Myocyte (in vitro differentiated cells): Measurements from ENCODE around the gene SCNN1A. TPM values are rescaled to one million over a fixed set of nuclear protein-coding genes. Genes with fewer than 3 reads are reported as not detected.

ENCODE experiments used
- DNase-seq: peaks from one replicate; pipeline ENCODE4 v3.0.0-alpha.2; 2012; ENCODE audit warnings: low read depth
- total RNA-seq: library from RNA; depleted of rRNA; stranded (reverse); fragments of >200 nt; gene quantifications from 2 replicates; pipeline ENCODE4 v1.2.3, GENCODE V29; 2014

SCNN1A gene
- total RNA-seq, 1 donor from 2014 or later: 0.13 TPM

GRCh38 chr12:6369916-6370575 is 5.3 kb downstream of the SCNN1A start:
- peak; percentile 49 for DNase-seq

GRCh38 chr12:6368906-6369525 is 6.3 kb downstream of the SCNN1A start:
- DNase-seq: no peak

GRCh38 chr12:6367969-6368892 is 7.1 kb downstream of the SCNN1A start:
- DNase-seq: peak; percentile 38

DNA sequence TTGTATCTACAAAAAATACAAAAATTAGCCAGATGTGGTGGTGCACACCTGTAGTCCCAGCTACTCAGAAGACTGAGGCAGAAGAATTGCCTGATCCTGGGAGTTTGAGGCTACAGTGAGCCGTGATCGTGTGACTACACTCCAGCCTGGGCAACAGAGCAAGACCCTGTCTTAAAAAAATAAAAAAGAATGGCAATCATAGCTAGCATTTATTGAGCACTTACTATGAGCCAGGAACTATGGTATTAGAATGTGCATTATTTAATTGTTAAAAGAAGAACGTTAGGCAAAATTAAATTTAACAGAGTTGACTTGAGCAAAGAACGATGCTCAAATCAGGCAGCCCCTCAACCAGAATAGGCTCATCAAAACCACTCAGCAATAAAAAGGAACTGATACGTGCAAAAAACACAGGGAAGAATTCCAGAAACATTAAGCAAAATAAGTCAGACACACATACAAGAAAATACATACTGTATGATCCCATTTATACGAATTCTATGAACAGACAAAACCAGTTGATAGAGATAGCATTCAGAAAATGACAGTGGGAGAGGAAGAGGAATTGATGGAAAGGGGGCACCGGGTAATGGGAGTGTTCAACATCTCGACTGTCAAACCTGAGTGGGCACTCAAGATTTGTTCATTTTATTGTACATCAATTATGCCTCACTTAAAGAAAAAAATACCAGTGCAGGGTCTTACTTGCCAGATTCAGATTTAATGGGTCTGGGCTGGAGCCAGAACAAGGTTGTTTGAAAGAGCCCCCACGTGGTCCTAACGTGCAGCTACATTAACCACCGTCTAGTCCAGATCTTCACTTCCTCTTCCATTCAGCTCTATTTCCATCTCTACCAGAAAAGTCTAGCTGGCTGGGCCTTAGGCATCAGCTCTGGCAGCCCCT is 8.0 kb downstream of the SCNN1A start:
- DNase-seq: no peak

DNA sequence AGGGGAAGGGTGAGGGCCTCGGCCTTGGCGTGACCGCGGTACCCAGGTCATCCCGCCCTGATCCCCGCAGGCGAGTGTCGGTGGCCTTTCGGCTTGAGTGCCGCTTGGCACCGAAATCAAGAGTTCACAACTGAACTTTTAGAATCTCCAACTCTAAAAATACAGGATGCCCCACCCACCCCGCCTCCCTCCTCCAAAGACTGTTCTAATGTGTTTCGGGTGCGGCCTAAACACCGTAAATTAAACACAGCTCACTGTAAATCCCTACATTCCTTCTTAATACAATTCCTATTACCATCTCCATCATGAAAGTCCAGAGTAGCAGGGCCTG is 11.4 kb downstream of the SCNN1A start:
- no peak for DNase-seq

GRCh38 chr12:6363330-6364043 is 11.9 kb downstream of the SCNN1A start:
- DNase-seq: peak; percentile 75

GRCh38 chr12:6363010-6363329 is 12.4 kb downstream of the SCNN1A start:
- DNase-seq: no peak

DNA sequence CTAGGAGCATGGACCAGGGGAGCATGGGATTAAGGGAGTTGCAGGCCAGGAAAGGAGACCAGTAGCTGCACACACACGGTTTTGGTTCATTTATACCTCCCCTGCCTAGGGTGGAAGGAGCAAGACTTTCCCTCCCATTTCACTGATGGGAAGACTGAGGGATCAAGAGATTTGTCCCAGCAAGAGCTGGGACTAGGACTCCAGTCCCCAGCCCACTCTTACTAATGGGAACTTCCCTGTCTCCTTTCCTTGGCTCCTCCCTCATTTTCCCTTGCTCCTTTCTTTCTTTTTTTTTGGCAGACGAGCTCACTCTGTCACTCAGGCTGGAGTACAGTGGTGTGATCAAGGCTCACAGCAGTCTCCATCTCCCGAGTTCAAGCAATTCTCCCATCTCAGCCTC is 13.0 kb downstream of the SCNN1A start:
- DNase-seq: no peak

GRCh38 chr12:6361834-6362233 is 13.5 kb downstream of the SCNN1A start:
- DNase-seq: no peak

DNA sequence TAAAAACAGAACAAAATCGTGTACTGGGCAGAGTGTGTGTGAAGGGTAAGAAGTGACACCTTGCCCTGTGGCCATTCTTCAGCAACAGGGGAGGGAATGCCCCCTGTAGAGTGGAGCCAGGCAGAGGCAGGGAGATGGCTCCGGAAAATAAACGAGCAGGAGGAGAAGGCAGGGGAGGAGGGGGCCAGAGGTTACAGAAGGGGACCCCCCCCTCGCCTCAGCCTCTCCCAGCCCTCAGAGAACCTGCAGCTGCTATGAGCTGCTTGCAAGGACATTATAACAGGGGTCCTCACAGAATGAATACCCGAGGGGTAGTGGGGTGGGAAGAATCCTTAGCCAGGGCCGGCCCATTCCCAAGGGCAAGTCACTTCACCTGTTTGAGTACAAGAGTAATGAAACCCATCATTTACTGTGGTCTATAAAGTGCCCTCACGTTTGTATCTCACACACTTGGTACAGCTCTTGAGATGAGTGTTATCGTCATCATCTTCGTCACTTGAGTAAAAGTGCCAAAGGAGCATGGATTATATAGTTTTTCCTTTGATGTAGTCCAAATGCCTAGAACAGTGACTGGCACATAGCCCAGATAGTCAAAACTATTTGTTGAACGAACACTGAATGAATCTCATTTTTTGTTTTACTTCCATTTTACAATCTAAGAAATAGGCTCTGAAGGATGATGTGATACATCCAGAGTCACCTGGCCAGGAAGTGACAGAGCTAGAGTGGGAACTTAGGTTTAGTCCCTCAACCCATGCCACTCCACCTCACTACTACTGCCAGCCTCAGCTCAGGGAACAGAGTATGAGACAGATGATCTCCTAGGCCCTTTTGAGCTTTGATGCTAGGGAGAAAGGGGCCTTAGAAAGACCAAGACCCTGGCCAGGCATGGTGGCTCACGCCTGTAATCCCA is 14.5 kb downstream of the SCNN1A start:
- no peak for DNase-seq

- DNase-seq: no peak
Observed at GRCh38 chr12:6360080-6360571, 15.2 kb downstream of the SCNN1A start.

- DNase-seq: no peak
Observed at GRCh38 chr12:6358881-6359280, 16.5 kb downstream of the SCNN1A start.

DNA sequence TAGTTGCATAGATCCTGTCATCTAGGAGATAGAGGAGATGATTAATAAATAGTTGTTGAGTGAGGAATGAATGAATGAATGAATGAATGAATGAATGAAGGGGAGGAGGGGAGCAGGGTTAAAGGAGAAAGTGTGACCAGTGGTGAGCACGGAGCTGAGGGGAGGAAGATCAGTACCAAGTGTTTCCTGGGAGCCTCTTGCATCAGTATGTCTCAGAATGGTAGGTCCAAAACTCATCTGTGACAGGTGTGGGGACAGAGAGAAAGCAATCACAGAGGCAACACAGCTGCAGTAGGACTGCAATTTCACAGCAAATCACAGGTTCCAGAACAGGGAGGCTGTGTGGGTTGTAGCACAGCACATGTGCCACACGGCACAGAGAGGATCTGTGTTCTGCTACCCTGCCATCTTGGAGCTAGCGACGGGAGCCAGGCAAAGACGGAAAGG is 19.0 kb downstream of the SCNN1A start:
- no peak for DNase-seq

- no peak for DNase-seq
Observed at GRCh38 chr12:6355491-6356373, 19.6 kb downstream of the SCNN1A start.

DNA sequence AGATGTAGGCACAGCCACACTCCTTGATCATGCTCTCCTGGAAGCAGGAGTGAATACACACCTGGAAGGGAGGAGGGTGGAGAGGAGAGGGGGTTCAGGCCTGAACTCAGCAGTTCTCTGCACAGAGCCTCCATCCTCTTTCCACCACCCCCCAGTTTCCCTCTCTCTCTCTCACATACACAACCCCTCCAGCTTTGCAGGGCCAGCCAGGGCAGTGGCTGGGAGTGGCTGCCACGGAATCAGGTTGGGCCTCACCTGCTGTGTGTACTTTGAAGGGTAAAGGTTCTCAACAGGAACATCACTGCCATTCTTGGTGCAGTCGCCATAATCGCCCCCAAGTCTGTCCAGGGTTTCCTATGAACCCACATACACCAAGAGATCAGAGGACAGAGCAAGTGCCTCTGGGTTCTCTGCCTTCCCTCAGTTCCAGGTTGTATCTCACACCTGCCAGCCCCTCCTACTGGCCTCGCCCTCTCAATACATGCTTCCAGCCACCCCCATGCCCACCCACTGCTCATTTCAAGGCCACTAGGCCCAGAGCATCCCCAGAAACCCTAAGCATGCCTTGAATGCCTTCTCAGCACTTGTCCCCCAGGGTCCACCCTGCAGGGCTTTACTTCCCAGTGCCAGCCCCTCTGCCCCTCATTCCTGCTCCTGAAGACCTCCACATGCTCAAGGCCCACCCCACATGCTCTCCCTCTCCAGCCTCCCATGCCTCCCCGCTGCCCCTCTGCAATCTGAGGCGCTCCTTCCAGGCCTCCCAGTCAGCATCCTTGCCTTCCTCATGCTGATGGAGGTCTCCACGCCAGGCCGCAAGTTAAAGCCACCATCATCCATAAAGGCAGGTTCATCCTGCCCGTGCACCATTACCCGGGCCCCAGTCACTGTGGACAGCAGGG is 20.6 kb downstream of the SCNN1A start:
- no peak for DNase-seq

- no peak for DNase-seq
Observed at GRCh38 chr12:6352193-6353173, 22.9 kb downstream of the SCNN1A start.
